DLD1 (cell line): ENCODE data around the gene CDC42SE2.

Experiments
- in situ Hi-C: cut with HindIII; loops from 2 replicates; pipeline ENCODE4 v1.10.0; 2017; ENCODE audit warnings: low sequenced_read_pairs

Gene CDC42SE2, protein sequence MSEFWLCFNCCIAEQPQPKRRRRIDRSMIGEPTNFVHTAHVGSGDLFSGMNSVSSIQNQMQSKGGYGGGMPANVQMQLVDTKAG

DNA sequence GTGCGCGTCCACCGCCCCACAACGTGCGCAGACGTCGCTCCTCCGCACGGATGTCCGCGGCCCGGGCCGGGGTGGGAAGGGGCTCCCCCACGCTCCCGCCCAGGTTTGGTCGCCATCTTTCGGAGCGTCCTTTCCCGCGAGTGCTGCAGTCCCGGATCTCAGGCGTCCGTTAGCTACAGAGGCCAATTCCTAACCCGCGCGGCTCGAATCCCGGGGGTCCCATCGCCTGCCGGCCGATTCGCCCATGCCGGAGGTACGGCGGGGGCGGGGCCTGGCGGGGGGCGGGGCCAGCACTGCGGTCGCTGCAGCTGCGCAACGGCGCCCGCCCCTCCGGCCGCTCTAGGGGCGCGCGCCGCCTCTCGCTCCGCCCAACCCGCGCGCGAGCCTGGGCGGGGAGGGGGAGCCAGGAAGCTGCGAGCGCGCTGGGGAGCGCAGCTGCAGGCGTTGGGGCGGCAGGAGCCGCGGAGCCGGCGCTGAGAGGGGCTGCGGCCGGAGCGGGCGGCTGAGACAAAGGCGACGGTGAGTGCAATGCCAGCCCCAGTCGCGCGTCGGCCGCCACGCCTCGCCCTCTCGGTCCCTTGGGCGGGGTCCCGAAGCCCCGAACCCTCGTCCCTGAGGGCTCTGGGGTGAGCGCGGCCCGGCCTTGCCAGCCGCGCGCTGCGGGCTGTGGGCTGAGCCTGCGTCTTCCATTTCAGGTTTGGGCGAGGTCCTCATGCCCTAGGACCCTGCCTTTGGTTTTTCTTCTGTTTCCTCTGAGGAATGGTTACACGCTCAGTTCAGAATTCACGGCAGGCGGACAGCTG lies at the start of gene CDC42SE2:
TSS of gene CDC42SE2 (plus strand) at position 406 of the 803 bp plus-strand sequence. CDS start 95,441 bp downstream, outside the sequence.
- in situ Hi-C loops: no loop called here

DNA sequence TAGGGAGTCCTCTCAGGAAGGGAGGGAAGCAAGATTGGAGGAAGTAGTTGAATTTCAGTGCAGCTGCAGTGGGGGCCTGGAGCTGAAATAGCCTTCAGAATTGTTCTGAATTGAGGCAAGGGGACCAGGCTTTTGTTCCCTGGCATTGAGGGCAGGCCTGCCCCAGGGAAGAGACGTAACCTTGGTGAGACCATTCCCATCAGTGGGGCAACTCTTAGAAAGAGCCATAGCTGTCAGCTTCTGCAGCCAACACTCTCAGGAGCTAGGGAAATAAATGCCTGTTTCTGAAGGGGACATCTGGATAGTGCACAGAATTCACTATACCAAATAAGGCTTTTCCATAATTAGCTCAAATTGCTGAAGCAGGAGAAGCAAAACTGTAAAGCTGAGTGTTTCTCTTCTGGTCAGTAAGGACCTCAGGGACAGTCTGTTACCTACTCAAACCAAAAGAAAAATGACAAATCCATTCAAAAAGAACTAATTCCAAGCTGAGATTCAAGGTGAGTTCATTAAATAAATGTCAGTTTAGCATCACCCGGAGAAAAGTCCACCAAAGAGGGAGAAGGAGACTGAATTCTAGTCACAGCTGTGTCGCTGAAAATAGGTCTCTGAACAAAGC lies 49.1 kb upstream of the CDC42SE2 start:
- in situ Hi-C loops: no loop called here

DNA sequence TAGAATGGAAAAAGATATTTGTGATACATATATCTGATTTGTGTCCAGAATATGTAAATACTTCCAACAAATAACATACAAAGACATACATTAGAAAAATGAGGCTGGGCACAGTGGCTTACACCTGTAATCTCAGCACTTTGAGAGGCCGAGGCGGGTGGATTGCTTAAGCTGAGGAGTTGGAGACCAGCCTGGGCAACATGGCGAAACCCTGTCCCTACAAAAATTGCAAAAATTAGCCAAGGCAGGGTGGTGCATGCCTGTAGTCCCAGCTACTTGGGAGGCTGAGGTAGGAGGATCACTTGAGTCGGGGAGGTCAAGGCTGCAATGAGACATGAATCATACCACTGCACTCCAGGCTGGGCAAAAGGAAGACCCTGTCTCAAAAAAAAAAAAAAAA lies 46.1 kb upstream of the CDC42SE2 start:
- in situ Hi-C loops: no loop called here

DNA sequence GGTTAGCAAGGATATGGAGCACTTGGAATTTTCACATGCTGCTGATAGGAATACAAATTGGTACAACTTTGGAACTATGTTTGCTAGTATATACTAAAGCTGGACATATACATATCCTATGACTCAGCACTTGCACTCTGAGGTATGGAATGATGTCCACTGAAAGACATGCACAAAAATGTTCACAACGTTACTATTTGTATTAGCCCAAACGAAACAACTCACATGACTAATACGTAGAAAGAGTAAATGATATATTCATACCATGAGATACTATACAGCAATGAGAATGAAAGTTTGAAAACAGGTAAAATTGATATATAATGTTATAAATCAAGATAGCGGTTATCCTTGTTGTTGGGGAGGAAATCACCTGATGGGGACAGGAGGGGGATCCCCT lies 45.5 kb upstream of the CDC42SE2 start:
- in situ Hi-C loops: no loop called here

DNA sequence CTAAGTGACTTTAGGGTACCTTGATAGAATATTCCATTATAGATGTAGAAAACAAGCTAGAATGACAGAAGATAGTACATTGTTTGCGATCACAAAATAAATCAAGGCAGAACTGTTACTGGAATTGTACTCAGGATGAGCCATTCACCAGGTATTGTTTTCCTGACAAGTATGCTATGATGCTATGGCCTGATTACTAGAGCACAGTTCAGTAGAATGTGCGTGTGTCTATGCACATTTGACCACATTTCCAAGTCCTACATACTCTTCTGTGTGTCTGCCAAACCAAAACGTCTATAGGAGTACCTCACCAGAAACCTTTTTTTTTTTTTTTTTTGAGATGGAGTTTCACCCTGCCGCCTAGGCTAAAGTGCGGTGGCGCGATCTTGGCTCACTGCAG lies 43.3 kb upstream of the CDC42SE2 start:
- in situ Hi-C loops: no loop called here

DNA sequence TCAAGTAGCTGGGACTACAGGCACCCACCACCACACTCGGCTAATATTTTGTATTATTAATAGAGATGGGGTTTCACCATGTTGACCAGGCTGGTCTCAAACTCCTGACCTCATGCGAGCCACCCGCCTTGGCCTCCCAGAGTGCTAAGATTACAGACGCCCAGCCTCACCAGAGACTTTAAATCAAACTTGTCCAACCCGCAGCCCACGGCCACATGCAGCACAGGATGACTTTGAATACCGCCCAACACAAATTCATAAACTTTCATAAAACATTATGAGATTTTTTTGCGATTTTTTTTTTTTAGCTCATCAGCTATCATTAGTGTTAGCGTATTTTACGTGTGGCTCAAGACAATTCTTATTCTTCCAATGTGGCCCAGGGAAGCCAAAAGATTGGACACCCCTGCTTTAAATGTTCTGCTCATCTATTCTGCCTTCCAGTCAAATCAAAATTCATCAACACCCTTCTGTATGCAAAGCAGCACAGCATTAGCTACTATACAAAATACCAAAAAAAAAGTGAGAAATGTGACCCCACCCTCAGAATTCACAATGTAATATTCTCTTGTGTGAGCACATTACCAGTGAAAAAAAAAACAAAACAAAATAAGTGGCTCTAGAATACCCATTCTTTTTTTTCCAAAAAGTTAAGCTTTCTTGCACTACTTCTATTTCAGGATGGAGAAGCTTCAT lies 42.7 kb upstream of the CDC42SE2 start:
- in situ Hi-C loops: no loop called here

DNA sequence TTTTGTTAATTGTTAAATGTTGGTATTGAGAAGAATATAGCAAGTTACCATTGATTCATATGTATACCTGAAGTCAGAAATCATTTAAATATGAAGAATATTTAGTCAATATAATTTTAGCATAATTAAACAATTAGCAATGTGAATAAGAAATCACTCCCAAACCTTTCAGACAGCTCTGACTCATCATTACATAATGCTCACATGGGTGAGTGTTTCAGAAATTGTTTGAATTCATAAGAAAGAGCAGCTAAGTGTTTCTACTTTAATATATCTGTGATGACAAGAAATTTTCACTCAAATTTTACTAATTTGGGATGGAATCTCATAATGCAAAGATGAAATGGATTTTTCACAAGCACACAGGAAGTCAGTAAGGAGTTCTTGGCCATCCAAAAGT lies 42.0 kb upstream of the CDC42SE2 start:
- in situ Hi-C loops: no loop called here

DNA sequence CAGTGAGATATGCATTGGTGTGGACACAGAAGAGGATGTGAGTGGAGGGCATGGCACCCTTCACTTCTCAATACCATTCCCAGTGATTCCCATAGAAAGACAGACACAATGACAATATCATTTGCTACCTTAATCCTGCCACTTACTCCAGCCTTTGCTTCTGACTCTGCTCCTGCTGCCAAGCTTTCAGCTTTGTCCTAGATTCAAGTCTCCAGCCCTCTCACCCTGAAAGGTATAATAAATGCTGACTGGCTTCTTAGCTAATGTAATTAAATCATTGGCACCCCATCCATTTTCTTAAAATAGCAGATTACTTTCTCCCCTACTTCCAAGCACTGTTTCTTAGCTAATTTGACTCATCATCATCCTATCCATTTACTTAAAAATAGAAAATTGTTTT lies 41.1 kb upstream of the CDC42SE2 start:
- in situ Hi-C loops: no loop called here

DNA sequence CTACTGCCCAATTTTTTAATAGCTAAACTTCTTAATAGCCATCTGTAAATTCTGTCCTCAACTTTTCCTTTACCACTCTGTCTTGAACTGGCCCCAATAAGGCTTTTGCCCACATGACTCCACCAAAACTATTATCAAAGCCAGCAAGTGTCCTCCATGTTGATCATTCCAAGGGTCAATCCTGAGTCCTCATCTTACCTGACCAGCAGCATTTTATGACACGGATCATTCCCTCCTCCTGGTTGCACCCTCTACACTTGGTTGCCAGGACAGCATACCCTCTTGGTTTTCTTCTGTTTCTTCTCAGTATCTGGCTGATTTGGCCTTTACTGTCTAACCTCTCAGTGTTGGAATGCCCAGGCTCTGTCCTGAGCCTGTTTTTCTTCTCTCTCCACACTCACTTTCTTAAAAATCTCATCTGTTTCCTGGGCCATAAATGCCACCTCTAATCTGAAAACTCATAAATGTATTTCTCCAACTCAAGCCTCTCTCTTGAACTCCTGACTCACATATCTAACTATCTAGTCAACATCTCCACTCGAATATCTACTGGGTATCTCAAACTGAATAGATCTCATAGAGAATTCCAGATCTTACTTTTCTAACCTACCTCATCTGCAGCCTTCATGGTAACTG lies 40.0 kb upstream of the CDC42SE2 start:
- in situ Hi-C loops: no loop called here

DNA sequence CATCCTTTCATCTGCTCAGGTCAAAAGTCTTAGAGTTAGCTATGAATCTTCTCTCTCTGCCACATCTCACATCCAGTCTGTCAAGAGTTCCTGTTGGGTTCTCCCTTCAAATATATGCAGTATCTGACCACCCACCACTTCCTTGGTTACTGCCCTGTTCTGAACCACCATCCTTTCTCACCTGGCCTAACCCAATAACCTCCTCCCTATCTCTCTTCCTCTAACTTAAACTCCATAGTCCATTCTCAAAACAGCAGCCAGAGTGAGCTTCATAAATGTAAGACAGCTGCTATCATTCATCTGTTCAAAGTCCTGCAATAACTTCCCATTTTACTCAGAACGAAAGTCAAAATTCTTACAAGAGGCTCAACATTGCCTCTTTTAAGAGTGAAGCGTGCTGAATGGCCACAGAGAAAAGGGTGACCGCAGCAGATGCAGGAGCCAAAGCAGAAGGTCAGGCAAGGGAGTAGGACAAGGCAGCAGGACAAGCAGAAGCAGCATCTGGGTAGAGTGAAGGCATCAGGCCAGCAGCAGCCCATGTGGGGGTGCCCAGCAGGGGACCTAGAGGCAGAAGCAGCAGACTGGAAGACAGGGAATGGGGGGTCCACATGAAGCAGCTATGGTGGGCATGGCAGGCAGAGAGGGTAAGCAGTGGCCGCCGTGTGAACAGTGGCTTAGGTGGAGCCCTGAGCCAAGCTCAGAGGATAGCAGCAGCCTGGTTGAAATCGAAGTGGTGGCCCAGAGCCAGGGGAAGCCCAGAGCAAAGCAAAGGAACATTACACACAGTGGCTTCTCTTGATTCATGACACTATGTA lies 39.3 kb upstream of the CDC42SE2 start:
- in situ Hi-C loops: no loop called here

DNA sequence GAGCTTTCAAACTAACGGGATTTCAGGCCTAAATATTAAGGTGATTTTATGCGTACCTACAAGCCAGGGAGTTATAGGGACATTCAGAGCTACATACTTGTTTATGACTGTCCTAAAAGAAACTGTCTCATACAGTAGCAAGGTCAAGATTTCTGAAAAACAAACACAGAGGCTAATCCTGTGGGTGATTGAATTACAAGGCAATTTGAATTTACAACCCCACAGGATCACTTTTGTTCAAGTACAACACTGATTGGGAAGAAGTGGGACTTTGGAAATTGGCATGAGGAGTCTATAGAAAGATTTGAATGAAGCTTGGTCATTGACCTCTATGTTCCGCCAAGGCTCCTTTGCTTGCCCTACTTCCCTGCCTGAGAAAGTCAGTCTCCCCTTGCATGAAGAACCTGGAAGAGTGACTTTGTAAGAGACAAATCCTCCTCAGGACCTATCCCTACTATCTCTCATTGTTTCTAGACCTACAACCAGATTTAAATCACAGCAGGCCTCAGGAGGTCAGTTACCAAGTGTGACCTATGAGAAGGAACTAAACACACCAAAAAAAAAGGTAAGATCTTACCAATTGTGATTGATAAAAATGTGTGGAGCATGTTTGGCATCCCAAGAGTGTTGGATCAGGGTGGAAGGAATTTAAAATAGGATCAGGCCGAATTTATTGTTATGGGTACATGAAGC lies 38.4 kb upstream of the CDC42SE2 start:
- in situ Hi-C loops: no loop called here

DNA sequence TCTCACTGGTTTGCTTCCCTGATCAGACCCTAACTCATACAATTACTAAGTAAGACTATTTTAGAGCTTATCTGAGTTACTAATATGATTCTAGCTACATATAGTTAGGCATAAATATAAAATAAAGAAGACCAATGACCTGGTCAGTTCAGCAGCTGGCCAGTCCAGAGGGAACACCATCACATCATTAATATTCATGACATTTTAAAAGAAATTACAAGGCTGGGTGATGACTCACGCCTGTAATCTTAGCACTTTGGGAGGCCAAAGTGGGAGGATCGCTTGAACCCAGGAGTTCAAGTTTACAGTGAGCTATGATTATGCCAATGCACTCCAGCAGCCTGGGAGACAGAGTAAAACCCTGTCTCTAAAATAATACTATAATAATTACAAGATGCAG lies 37.0 kb upstream of the CDC42SE2 start:
- in situ Hi-C loops: no loop called here

DNA sequence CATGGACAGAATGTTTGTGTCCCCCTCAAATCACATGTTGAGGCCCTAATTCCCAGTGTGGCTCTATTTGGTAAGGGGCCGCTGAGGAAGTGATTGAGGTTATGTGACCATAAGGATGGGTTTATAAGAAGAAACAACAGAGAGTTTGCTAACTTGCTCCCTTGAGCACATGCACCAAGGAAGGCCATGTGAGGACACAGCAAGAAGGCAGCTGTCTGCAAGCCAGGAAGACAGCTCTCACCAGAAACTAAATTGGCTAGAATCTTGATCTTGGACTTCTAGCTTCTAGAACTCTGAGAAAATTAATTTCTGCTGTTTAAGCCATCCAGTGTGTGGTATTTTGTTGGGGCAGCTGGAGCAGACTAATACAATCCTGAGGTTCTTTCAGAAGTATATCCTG lies 35.2 kb upstream of the CDC42SE2 start:
- in situ Hi-C loops: no loop called here

DNA sequence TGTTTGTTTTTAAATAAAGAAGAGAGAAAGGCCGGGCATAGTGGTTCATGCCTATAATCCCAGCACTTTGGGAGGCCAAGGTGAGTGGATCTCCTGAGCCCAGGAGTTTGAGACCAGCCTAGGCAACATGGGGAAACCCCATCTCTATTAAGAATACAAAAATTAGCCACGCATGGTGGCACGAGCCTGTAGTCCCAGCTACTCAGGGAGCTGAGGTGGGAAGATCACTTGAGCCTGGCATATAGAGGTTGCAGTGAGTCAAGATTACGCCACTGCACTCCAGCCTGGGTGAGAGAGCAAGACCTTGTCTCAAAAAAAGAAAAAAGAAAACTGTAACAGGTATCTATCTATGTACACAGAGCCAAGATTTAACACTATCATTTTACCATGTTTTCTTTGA lies 34.2 kb upstream of the CDC42SE2 start:
- in situ Hi-C loops: no loop called here

DNA sequence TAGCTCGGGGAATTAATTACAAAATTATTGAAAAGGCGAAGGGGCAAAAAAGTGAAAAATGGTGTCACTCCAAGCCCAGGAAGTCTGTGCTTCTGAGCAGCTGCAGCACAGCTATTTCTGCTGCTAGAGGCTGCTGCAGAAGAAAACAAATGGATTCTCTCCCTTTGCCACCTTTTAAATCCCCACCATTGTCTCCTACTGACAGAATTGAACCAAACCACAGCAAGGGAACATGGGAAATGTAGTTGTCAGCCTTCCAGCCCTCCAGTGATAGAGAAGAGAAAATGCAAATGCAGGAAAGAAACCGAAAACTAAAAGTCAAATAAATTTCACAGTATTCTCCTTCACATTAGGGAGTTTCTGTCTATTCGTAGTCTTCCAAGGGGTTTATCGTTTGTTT lies 33.4 kb upstream of the CDC42SE2 start:
- in situ Hi-C loops: no loop called here

DNA sequence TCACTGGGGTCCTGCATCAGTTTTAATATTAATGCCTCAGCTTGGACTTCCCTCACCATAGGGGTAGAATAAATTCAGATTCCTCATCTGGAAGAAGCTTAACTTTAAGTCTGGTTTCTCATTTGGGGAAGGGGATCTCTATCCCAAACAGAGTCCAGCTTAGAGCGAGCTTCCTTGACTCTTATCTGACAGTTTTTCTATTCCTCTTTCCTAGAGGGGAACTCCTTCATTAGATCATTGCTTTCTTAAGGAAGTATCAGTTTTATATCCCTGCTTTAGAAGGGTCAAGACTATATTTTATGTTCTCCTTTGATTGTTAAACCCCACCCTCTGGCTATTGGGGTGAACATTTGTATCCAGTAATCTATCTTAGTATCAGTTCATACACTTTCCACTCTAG lies 24.2 kb upstream of the CDC42SE2 start:
- in situ Hi-C loops: no loop called here

DNA sequence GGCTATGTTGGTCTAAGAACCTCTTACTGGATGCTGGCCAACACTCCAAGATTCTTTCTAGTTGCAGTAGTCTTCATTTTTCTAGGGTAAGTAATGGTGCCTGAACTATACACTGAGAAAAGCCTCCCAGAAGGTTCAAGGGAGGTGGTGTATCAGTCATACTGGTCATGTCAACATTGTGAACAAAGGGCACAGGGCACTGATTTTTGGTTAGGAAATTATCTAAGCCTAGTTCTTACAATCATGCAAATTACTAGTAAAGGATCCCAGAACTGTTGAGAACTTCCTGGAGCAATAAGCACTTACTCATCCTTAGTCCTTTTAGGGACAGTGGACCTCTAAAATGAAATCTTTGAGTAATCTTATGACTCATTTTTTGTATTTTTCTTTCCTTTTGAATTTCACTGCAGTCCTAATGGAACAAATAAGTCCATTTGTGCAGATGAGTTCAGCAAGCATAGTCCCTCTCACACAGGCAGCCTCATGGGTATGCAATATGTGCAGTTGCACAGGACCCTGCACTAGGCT lies 21.1 kb upstream of the CDC42SE2 start:
- in situ Hi-C loops: no loop called here

DNA sequence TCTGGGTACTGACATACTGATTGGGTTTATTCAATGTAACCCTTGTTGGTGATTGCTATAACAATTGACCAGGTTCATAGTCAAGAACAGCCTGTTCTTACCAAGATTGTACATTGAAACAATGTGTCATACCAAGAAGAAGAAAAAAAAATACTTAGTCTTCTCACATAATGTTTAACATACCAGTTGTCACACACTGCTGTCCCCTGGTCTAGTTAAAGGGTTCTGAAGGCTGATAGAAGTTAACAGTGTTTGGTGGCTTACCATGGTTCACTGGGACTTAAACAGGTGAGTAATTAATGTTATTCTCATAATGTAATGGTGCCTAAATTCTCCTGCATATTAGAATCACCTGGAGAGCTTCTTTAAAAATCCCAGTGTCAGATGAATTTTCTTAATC lies 18.5 kb upstream of the CDC42SE2 start:
- in situ Hi-C loops: no loop called here

DNA sequence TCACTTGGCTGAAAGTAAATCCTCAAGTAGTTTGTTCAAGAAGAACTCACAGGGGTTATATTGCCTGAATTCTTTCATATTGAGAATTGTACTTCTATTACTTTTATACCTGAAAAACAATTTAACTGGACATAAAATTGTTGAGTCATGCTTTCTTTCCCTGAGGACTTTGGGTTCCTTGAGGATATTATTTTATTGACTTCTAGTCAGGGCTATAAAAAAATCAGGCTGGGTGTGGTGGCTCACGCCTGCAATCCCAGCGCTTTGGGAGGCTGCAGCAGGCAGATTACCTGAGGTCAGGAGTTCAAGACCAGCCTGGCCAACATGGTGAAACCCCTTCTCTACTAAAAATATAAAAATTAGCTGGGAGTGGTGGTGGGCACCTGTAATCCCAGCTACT lies 17.9 kb upstream of the CDC42SE2 start:
- in situ Hi-C loops: no loop called here

DNA sequence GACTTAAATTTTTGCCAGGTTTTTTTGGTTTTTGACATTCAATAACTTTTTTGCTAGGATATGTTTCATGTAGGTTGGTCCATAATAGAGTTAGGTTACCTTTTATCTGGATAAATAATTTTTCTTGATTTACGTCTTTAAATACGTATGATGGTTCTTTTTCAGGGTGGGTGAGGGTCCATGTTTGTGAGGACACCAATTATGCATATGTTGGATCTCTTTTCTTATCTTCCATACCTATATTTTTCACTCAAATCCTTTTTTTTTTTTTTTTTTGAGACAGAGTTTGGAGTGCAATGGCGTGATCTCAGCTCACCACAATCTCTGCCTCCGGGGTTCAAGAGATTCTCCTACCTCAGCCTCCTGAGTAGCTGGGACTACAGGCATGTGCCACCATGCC lies 17.3 kb upstream of the CDC42SE2 start:
- in situ Hi-C loops: no loop called here
